GM23338 (cell line): Measurements from ENCODE around the gene OFD1. TPM values are rescaled to one million over a fixed set of nuclear protein-coding genes. Genes with fewer than 3 reads are reported as not detected.

Source experiments
- ATAC-seq: fragments of 200-7000 bp; cut with Tn5 transposase; 3 replicates; pipeline ENCODE4 v1.9.1; 2020
- DNase-seq: peaks from one replicate; pipeline ENCODE4 v3.0.0-alpha.2; 2015; ENCODE audit warnings: low spot score
- H2AFZ ChIP-seq: fragments of 200-600 bp; sonication (generic); 2 replicates; pipeline ENCODE4 v1.8.0; 2016; ENCODE audit warnings: antibody characterized with exemption, mild to moderate bottlenecking, moderate library complexity
- H3F3A ChIP-seq: fragments of 200-600 bp; sonication (generic); replicated peaks from 2 replicates; pipeline ENCODE4 v1.8.0; 2017; ENCODE audit warnings: antibody characterized with exemption, mixed run types, low read depth
- H3K27ac ChIP-seq: fragments of 200-600 bp; sonication (generic); 2 replicates; pipeline ENCODE4 v1.6.1; 2016; ENCODE audit warnings: low read depth
- H3K27me3 ChIP-seq: fragments of 200-600 bp; sonication (generic); 2 replicates; pipeline ENCODE4 v1.8.0; 2016; ENCODE audit warnings: mild to moderate bottlenecking, mixed run types, moderate library complexity; ENCODE audit not compliant: insufficient read depth
- H3K36me3 ChIP-seq: fragments of 200-600 bp; sonication (generic); 2 replicates; pipeline ENCODE4 v1.8.0; 2016; ENCODE audit warnings: mild to moderate bottlenecking; ENCODE audit not compliant: insufficient read depth
- H3K4me1 ChIP-seq: fragments of 200-600 bp; sonication (generic); 2 replicates; pipeline ENCODE4 v1.8.0; 2016; ENCODE audit warnings: mild to moderate bottlenecking, moderate library complexity; ENCODE audit not compliant: insufficient read depth
- H3K4me2 ChIP-seq: fragments of 200-600 bp; sonication (generic); 2 replicates; pipeline ENCODE4 v1.7.1; 2017; ENCODE audit warnings: mixed run types
- H3K4me3 ChIP-seq: fragments of 200-600 bp; sonication (generic); 2 replicates; pipeline ENCODE4 v1.6.1; 2016; ENCODE audit warnings: mixed run types
- H3K79me2 ChIP-seq: fragments of 200-600 bp; sonication (generic); replicated peaks from 2 replicates; pipeline ENCODE4 v1.8.0; 2017; ENCODE audit warnings: mild to moderate bottlenecking; ENCODE audit not compliant: insufficient read depth
- H3K9me2 ChIP-seq: fragments of 200-600 bp; sonication (generic); 2 replicates; pipeline ENCODE4 v1.8.0; 2017; ENCODE audit not compliant: insufficient read depth
- H4K20me1 ChIP-seq: fragments of 200-600 bp; sonication (generic); replicated peaks from 2 replicates; pipeline ENCODE4 v1.8.0; 2017; ENCODE audit warnings: mild to moderate bottlenecking; ENCODE audit not compliant: insufficient read depth
- H3K27ac Mint-ChIP-seq: 2 replicates; pipeline ENCODE4 v1.8.0; 2020; ENCODE audit warnings: inconsistent platforms, mild to moderate bottlenecking, moderate library complexity, mixed read lengths
- H3K27me3 Mint-ChIP-seq: 3 replicates; pipeline ENCODE4 v1.8.0; 2022; ENCODE audit warnings: low read depth, mild to moderate bottlenecking, moderate library complexity, mixed read lengths, inconsistent platforms; ENCODE audit not compliant: insufficient read depth, poor library complexity
- H3K36me3 Mint-ChIP-seq: 3 replicates; pipeline ENCODE4 v1.8.0; 2021; ENCODE audit warnings: low read depth, mild to moderate bottlenecking, inconsistent platforms, moderate library complexity, mixed read lengths
- H3K4me1 Mint-ChIP-seq: 3 replicates; pipeline ENCODE4 v1.8.0; 2020; ENCODE audit warnings: mild to moderate bottlenecking, inconsistent platforms, mixed read lengths
- H3K4me3 Mint-ChIP-seq: 3 replicates; pipeline ENCODE4 v1.8.0; 2021; ENCODE audit warnings: moderate library complexity, mild to moderate bottlenecking, inconsistent platforms, mixed read lengths
- H3K9me3 Mint-ChIP-seq: 3 replicates; pipeline ENCODE4 v1.8.0; 2020; ENCODE audit warnings: moderate library complexity, mild to moderate bottlenecking, inconsistent platforms, mixed read lengths
- CREB1 ChIP-seq: fragments of 250-450 bp; sonication (Bioruptor Pico); IDR thresholded peaks from 2 replicates; pipeline ENCODE4 v1.5.0; 2020; ENCODE audit warnings: low read depth, mild to moderate bottlenecking, moderate library complexity
- EZH2 ChIP-seq: fragments of 200-600 bp; sonication (generic); IDR thresholded peaks from one replicate; pipeline ENCODE4 v1.8.0; 2017; ENCODE audit warnings: antibody characterized with exemption, mild to moderate bottlenecking, low read depth; ENCODE audit not compliant: unreplicated experiment
- EZH2phosphoT487 ChIP-seq: fragments of 200-600 bp; sonication (generic); IDR thresholded peaks from one replicate; pipeline ENCODE4 v1.8.1; 2018; ENCODE audit warnings: antibody characterized with exemption; ENCODE audit not compliant: unreplicated experiment
- JUNB ChIP-seq: IDR thresholded peaks from one replicate; pipeline ENCODE4 v1.6.1; 2016; ENCODE audit warnings: antibody characterized with exemption; ENCODE audit not compliant: unreplicated experiment
- NANOG ChIP-seq: IDR thresholded peaks from 2 replicates; pipeline ENCODE4 v1.6.1; 2016; ENCODE audit warnings: antibody characterized with exemption, borderline replicate concordance
- POLR2AphosphoS5 ChIP-seq: IDR thresholded peaks from 2 replicates; pipeline ENCODE4 v1.6.1; 2016; ENCODE audit warnings: antibody characterized with exemption, low read depth
- STAT1 ChIP-seq: IDR thresholded peaks from one replicate; pipeline ENCODE4 v1.6.1; 2016; ENCODE audit warnings: antibody characterized with exemption; ENCODE audit not compliant: unreplicated experiment
- ZNF114 ChIP-seq: fragments of 250-450 bp; sonication (Bioruptor Pico); IDR thresholded peaks from 2 replicates; pipeline ENCODE4 v1.5.0; 2020; ENCODE audit warnings: mild to moderate bottlenecking, moderate library complexity
- ZNF331 ChIP-seq: fragments of 250-450 bp; sonication (Bioruptor Pico); IDR thresholded peaks from 2 replicates; pipeline ENCODE4 v1.5.0; 2020; ENCODE audit warnings: low read depth, mild to moderate bottlenecking, moderate library complexity
- polyA plus RNA-seq: library from polyadenylated mRNA; unstranded; fragments of >200 nt; fragmentation: Nextera tagmentation; extraction: Ambion mirVana; gene quantifications from 2 replicates; pipeline ENCODE4 v1.2.1, GENCODE V29; 2016
- total RNA-seq: library from RNA; depleted of rRNA; stranded (reverse); fragments of >200 nt; shearing (Covaris generic); gene quantifications from 2 replicates; pipeline ENCODE4 v1.2.3, GENCODE V29; 2014
- TF ChIP-seq, protein P1 (sequence below): fragments of 250-450 bp; sonication (Bioruptor Pico); IDR thresholded peaks from 2 replicates; pipeline ENCODE4 v1.5.0; 2020; ENCODE audit warnings: mild to moderate bottlenecking, moderate library complexity
- TF ChIP-seq, protein P2 (sequence below), 2 experiments: fragments of 200-600 bp in 1 of 2; sonication (generic) in 1 of 2; conservative IDR thresholded peaks; 2 replicates each; pipeline versions ENCODE4 v1.5.1 to v1.6.1; 2016 to 2017; ENCODE audit warnings: antibody characterized with exemption in 2 of 2, low read depth in 2 of 2, mild to moderate bottlenecking in 2 of 2, moderate library complexity in 1 of 2
- TF ChIP-seq, protein P3 (sequence below): IDR thresholded peaks from 2 replicates; pipeline ENCODE4 v1.6.1; 2016; ENCODE audit warnings: antibody characterized with exemption
- TF ChIP-seq, protein P4 (sequence below): IDR thresholded peaks from one replicate; pipeline ENCODE4 v1.6.1; 2018; ENCODE audit warnings: antibody characterized with exemption; ENCODE audit not compliant: unreplicated experiment

Gene OFD1
- total and polyA plus RNA-seq, 2 experiments from 2014 or later = 21.2 to 55.0 TPM

DNA sequence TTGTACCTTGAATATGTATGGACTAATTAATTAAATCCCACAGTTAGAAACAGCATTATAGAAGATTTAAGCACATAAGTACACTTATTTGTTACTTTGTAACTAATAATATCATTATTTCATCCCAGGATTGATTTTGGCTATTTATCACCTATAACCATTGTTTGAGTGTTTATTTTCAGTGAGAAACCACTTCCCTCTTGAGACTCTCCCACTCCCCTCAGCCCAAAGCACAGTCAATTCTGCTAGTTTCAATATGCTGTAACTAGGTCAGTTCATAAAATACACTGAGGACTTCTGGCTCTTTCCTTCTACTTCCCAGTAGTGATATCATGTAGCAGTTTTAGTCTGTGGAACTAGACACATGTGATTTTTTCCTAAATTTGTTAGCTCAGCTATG is 16.3 kb downstream of the OFD1 start:
- Histone ChIP-seq H3F3A (no peaks in the 10 kb centered on the region), H2AFZ (no peak overlapping the region), H3K9me2 (no peaks in the 10 kb centered on the region), H3K27ac (no peak overlapping the region), H3K4me3 (no peak overlapping the region), H3K79me2 (no peaks in the 10 kb centered on the region), H3K36me3 (0 out of 2 replicates have a peak, but pooled peaks cover 7% of the 10 kb centered on the region), H3K4me2 (no peak overlapping the region), H3K27me3 (no peaks in the 10 kb centered on the region), H4K20me1 (no peaks in the 10 kb centered on the region), H3K4me1 (no peaks in the 10 kb centered on the region)
- no peak overlapping the region for H3K4me3 Mint-ChIP-seq
- no peaks in the 10 kb centered on the region for H3K9me3 Mint-ChIP-seq
- TF ChIP-seq POLR2AphosphoS5 (no peak), JUNB (no peak), NANOG (no peak), STAT1 (no peak), EZH2 (no peak), CREB1 (CRISPR knock-in tag) (no peak), ZNF114 (CRISPR knock-in tag) (no peak), EZH2phosphoT487 (no peak), ZNF331 (CRISPR knock-in tag) (no peak)
- TF ChIP-seq, protein P1, sequence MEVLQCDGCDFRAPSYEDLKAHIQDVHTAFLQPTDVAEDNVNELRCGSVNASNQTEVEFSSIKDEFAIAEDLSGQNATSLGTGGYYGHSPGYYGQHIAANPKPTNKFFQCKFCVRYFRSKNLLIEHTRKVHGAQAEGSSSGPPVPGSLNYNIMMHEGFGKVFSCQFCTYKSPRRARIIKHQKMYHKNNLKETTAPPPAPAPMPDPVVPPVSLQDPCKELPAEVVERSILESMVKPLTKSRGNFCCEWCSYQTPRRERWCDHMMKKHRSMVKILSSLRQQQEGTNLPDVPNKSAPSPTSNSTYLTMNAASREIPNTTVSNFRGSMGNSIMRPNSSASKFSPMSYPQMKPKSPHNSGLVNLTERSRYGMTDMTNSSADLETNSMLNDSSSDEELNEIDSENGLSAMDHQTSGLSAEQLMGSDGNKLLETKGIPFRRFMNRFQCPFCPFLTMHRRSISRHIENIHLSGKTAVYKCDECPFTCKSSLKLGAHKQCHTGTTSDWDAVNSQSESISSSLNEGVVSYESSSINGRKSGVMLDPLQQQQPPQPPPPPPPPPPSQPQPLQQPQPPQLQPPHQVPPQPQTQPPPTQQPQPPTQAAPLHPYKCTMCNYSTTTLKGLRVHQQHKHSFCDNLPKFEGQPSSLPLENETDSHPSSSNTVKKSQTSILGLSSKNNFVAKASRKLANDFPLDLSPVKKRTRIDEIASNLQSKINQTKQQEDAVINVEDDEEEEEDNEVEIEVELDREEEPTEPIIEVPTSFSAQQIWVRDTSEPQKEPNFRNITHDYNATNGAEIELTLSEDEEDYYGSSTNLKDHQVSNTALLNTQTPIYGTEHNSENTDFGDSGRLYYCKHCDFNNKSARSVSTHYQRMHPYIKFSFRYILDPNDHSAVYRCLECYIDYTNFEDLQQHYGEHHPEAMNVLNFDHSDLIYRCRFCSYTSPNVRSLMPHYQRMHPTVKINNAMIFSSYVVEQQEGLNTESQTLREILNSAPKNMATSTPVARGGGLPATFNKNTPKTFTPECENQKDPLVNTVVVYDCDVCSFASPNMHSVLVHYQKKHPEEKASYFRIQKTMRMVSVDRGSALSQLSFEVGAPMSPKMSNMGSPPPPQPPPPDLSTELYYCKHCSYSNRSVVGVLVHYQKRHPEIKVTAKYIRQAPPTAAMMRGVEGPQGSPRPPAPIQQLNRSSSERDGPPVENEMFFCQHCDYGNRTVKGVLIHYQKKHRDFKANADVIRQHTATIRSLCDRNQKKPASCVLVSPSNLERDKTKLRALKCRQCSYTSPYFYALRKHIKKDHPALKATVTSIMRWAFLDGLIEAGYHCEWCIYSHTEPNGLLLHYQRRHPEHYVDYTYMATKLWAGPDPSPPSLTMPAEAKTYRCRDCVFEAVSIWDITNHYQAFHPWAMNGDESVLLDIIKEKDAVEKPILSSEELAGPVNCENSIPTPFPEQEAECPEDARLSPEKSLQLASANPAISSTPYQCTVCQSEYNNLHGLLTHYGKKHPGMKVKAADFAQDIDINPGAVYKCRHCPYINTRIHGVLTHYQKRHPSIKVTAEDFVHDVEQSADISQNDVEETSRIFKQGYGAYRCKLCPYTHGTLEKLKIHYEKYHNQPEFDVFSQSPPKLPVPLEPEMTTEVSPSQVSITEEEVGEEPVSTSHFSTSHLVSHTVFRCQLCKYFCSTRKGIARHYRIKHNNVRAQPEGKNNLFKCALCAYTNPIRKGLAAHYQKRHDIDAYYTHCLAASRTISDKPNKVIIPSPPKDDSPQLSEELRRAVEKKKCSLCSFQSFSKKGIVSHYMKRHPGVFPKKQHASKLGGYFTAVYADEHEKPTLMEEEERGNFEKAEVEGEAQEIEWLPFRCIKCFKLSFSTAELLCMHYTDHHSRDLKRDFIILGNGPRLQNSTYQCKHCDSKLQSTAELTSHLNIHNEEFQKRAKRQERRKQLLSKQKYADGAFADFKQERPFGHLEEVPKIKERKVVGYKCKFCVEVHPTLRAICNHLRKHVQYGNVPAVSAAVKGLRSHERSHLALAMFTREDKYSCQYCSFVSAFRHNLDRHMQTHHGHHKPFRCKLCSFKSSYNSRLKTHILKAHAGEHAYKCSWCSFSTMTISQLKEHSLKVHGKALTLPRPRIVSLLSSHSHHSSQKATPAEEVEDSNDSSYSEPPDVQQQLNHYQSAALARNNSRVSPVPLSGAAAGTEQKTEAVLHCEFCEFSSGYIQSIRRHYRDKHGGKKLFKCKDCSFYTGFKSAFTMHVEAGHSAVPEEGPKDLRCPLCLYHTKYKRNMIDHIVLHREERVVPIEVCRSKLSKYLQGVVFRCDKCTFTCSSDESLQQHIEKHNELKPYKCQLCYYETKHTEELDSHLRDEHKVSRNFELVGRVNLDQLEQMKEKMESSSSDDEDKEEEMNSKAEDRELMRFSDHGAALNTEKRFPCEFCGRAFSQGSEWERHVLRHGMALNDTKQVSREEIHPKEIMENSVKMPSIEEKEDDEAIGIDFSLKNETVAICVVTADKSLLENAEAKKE = no peak
- TF ChIP-seq, protein P2, sequence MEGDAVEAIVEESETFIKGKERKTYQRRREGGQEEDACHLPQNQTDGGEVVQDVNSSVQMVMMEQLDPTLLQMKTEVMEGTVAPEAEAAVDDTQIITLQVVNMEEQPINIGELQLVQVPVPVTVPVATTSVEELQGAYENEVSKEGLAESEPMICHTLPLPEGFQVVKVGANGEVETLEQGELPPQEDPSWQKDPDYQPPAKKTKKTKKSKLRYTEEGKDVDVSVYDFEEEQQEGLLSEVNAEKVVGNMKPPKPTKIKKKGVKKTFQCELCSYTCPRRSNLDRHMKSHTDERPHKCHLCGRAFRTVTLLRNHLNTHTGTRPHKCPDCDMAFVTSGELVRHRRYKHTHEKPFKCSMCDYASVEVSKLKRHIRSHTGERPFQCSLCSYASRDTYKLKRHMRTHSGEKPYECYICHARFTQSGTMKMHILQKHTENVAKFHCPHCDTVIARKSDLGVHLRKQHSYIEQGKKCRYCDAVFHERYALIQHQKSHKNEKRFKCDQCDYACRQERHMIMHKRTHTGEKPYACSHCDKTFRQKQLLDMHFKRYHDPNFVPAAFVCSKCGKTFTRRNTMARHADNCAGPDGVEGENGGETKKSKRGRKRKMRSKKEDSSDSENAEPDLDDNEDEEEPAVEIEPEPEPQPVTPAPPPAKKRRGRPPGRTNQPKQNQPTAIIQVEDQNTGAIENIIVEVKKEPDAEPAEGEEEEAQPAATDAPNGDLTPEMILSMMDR (conservative IDR thresholded peaks at IDR 0.05; ENCODE audit: low read depth in 2 of 2) = no peak
- TF ChIP-seq, protein P3, sequence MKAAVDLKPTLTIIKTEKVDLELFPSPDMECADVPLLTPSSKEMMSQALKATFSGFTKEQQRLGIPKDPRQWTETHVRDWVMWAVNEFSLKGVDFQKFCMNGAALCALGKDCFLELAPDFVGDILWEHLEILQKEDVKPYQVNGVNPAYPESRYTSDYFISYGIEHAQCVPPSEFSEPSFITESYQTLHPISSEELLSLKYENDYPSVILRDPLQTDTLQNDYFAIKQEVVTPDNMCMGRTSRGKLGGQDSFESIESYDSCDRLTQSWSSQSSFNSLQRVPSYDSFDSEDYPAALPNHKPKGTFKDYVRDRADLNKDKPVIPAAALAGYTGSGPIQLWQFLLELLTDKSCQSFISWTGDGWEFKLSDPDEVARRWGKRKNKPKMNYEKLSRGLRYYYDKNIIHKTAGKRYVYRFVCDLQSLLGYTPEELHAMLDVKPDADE = no peak
- TF ChIP-seq, protein P4, sequence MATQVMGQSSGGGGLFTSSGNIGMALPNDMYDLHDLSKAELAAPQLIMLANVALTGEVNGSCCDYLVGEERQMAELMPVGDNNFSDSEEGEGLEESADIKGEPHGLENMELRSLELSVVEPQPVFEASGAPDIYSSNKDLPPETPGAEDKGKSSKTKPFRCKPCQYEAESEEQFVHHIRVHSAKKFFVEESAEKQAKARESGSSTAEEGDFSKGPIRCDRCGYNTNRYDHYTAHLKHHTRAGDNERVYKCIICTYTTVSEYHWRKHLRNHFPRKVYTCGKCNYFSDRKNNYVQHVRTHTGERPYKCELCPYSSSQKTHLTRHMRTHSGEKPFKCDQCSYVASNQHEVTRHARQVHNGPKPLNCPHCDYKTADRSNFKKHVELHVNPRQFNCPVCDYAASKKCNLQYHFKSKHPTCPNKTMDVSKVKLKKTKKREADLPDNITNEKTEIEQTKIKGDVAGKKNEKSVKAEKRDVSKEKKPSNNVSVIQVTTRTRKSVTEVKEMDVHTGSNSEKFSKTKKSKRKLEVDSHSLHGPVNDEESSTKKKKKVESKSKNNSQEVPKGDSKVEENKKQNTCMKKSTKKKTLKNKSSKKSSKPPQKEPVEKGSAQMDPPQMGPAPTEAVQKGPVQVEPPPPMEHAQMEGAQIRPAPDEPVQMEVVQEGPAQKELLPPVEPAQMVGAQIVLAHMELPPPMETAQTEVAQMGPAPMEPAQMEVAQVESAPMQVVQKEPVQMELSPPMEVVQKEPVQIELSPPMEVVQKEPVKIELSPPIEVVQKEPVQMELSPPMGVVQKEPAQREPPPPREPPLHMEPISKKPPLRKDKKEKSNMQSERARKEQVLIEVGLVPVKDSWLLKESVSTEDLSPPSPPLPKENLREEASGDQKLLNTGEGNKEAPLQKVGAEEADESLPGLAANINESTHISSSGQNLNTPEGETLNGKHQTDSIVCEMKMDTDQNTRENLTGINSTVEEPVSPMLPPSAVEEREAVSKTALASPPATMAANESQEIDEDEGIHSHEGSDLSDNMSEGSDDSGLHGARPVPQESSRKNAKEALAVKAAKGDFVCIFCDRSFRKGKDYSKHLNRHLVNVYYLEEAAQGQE = no peak
- peaks cover 58% of the 10 kb centered on the region for H3K36me3 Mint-ChIP-seq
- no peaks in the 10 kb centered on the region for H3K4me1 Mint-ChIP-seq
- DNase-seq (no peak), ATAC-seq (no peak)
- no peaks in the 10 kb centered on the region for H3K27me3 Mint-ChIP-seq
- no peak overlapping the region for H3K27ac Mint-ChIP-seq
